Neural cell (in vitro differentiated cells): Measurements from ENCODE around the gene SMIM38. TPM values are rescaled to one million over a fixed set of nuclear protein-coding genes. Genes with fewer than 3 reads are reported as not detected.

ENCODE experiments used
- H2AFZ ChIP-seq: fragments of 200-600, 300-800 bp; sonication (generic), shearing (Covaris generic); 2 replicates; pipeline ENCODE4 v1.6.0; 2014; ENCODE audit warnings: low read depth, mild to moderate bottlenecking, antibody characterized with exemption, low read length, moderate library complexity
- H3F3A ChIP-seq: fragments of 200-600 bp; shearing (Covaris generic); 2 replicates; pipeline ENCODE4 v1.6.1; 2016; ENCODE audit warnings: mild to moderate bottlenecking, moderate library complexity, mixed read lengths, antibody characterized with exemption, low read length; ENCODE audit not compliant: insufficient read depth, poor library complexity, severe bottlenecking
- H3K27ac ChIP-seq: fragments of 200-600, 300-800 bp; sonication (generic), shearing (Covaris generic); 2 replicates; pipeline ENCODE4 v1.5.1; 2014; ENCODE audit warnings: mild to moderate bottlenecking, low read length, moderate library complexity
- H3K27me3 ChIP-seq: fragments of 300-800, 200-600 bp; sonication (generic), shearing (Covaris generic); 2 replicates; pipeline ENCODE4 v1.6.0; 2014; ENCODE audit warnings: mild to moderate bottlenecking, low read depth, low read length, moderate library complexity; ENCODE audit not compliant: insufficient read depth
- H3K36me3 ChIP-seq: fragments of 300-800, 200-600 bp; sonication (generic), shearing (Covaris generic); 2 replicates; pipeline ENCODE4 v1.5.1; 2014; ENCODE audit warnings: mild to moderate bottlenecking, antibody characterized with exemption, low read length, moderate library complexity; ENCODE audit not compliant: insufficient read depth
- H3K4me2 ChIP-seq: fragments of 300-800, 200-600 bp; sonication (generic), shearing (Covaris generic); 2 replicates; pipeline ENCODE4 v1.6.0; 2014; ENCODE audit warnings: mild to moderate bottlenecking, low read length
- H3K4me3 ChIP-seq: fragments of 300-800, 200-600 bp; sonication (generic), shearing (Covaris generic); 2 replicates; pipeline ENCODE4 v1.5.1; 2014; ENCODE audit warnings: mild to moderate bottlenecking, low read length, moderate library complexity
- H3K79me2 ChIP-seq: fragments of 200-600 bp; shearing (Covaris generic); replicated peaks from 2 replicates; pipeline ENCODE4 v1.6.0; 2014; ENCODE audit warnings: mild to moderate bottlenecking, low read length, moderate library complexity; ENCODE audit not compliant: insufficient read depth
- H3K9ac ChIP-seq: fragments of 300-800, 200-600 bp; sonication (generic), shearing (Covaris generic); 2 replicates; pipeline ENCODE4 v1.6.1; 2016; ENCODE audit warnings: mild to moderate bottlenecking, low read length, mixed read lengths
- H3K9me2 ChIP-seq: fragments of 200-600 bp; shearing (Covaris generic); 2 replicates; pipeline ENCODE4 v1.6.1; 2016; ENCODE audit warnings: mild to moderate bottlenecking, low read length, mixed read lengths; ENCODE audit not compliant: insufficient read depth
- H3K9me3 ChIP-seq: fragments of 200-600, 300-800 bp; sonication (generic), shearing (Covaris generic); 2 replicates; pipeline ENCODE4 v1.6.1; 2016; ENCODE audit warnings: mild to moderate bottlenecking, mixed run types, low read length, moderate library complexity, mixed read lengths
- H4K20me1 ChIP-seq: fragments of 200-600 bp; shearing (Covaris generic); 2 replicates; pipeline ENCODE4 v1.6.1; 2016; ENCODE audit warnings: mild to moderate bottlenecking, mixed run types; ENCODE audit not compliant: insufficient read depth
- CTCF ChIP-seq: fragments of 450-650 bp; IDR thresholded peaks from 2 replicates; pipeline ENCODE4 v1.5.1; 2014; ENCODE audit warnings: antibody characterized with exemption, mild to moderate bottlenecking, moderate library complexity; ENCODE audit not compliant: poor library complexity, severe bottlenecking
- EP300 ChIP-seq: fragments of 450-650 bp; conservative IDR thresholded peaks from 2 replicates; pipeline ENCODE4 v1.6.1; 2014; ENCODE audit warnings: antibody characterized with exemption, mild to moderate bottlenecking, moderate library complexity; ENCODE audit not compliant: poor library complexity, severe bottlenecking
- EZH2 ChIP-seq: fragments of 200-600, 300-800 bp; shearing (Covaris generic), sonication (generic); IDR thresholded peaks from 2 replicates; pipeline ENCODE4 v1.6.1; 2014; ENCODE audit warnings: antibody characterized with exemption, low read length, borderline replicate concordance, mild to moderate bottlenecking; ENCODE audit not compliant: insufficient read depth, poor library complexity, severe bottlenecking
- MXI1 ChIP-seq: fragments of 450-650 bp; conservative IDR thresholded peaks from 2 replicates; pipeline ENCODE4 v1.6.1; 2014; ENCODE audit warnings: antibody characterized with exemption, mild to moderate bottlenecking; ENCODE audit not compliant: poor library complexity, severe bottlenecking
- POLR2AphosphoS5 ChIP-seq: IDR thresholded peaks from 2 replicates; pipeline ENCODE4 v1.6.1; 2012
- RAD21 ChIP-seq: fragments of 450-650 bp; conservative IDR thresholded peaks from 2 replicates; pipeline ENCODE4 v1.6.1; 2014; ENCODE audit warnings: antibody characterized with exemption, mild to moderate bottlenecking, moderate library complexity
- REST ChIP-seq: IDR thresholded peaks from 2 replicates; pipeline ENCODE4 v1.6.1; 2012; ENCODE audit warnings: borderline replicate concordance
- SMC3 ChIP-seq: fragments of 450-650 bp; conservative IDR thresholded peaks from 2 replicates; pipeline ENCODE4 v1.6.1; 2014; ENCODE audit warnings: antibody characterized with exemption, mild to moderate bottlenecking, moderate library complexity; ENCODE audit not compliant: poor library complexity
- TAF1 ChIP-seq: IDR thresholded peaks from 2 replicates; pipeline ENCODE4 v1.6.1; 2012; ENCODE audit warnings: low read depth
- polyA plus RNA-seq: library from polyadenylated mRNA; depleted of rRNA; stranded (reverse); fragments of >200 nt; gene quantifications from 2 replicates; pipeline ENCODE4 v1.2.3, GENCODE V29; 2014

Gene SMIM38
- polyA plus RNA-seq, 1 donor from 2014 or later: 1.9 TPM

- Histone ChIP-seq H3K4me3 (no peak overlapping the region), H3K9ac (no peak overlapping the region), H4K20me1 (no peaks in the 10 kb centered on the region), H3K9me2 (no peaks in the 10 kb centered on the region), H3K9me3 (peaks cover 3% of the 10 kb centered on the region), H3K79me2 (no peaks in the 10 kb centered on the region), H3K27ac (no peak overlapping the region), H3K4me2 (no peak overlapping the region), H3K36me3 (no peaks in the 10 kb centered on the region), H2AFZ (no peak overlapping the region), H3F3A (no peaks in the 10 kb centered on the region), H3K27me3 (no peaks in the 10 kb centered on the region)
- no peak for TF ChIP-seq CTCF
- no peak for TF ChIP-seq TAF1
- no peak for TF ChIP-seq RAD21
- no peak for TF ChIP-seq MXI1
- TF ChIP-seq REST: no peak
Measured at GRCh38 chr11:69174841-69175240, 19.1 kb downstream of the SMIM38 start.

DNA sequence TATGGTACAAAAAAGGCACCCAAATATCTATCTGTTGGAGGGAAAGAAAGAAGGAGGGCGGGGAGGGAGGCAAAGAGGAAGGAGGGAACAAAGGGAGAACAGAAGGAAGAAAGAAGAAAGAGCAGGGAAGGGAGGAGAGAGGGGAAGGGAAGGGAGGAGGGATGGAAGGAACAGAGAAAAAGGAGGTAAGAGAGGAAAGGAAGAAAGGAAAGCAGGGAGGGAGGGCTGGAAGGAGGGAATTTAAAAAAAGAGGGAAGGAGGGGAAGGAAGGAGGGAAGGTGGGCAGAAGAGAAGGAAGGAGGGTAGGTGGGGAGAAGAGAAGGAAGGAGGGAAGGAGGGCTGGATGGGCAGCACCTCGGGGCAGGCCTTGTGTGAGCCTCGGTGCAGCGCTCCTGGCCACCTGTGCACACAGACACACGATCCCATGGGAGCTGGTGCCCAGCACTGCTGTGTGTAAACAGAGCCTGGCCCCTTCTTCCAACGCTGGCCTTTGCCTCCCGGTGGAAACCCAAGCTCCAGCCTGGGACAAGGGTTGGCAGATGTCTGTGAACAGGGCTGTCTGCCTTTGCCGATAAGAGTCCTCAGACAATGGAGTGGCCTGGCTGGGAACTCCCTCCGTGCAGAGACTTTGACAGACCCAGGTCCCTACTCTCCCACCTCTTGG, 23.2 kb downstream of the SMIM38 start:
- Histone ChIP-seq H3K79me2 (no peaks in the 10 kb centered on the region), H3K4me3 (no peak overlapping the region), H3K9me3 (peaks cover 3% of the 10 kb centered on the region), H2AFZ (no peak overlapping the region), H3K4me2 (no peak overlapping the region), H3K9me2 (no peaks in the 10 kb centered on the region), H3K27me3 (no peaks in the 10 kb centered on the region), H3K36me3 (no peaks in the 10 kb centered on the region), H3K9ac (no peak overlapping the region), H3K27ac (no peak overlapping the region), H4K20me1 (no peaks in the 10 kb centered on the region), H3F3A (no peaks in the 10 kb centered on the region)
- TF ChIP-seq RAD21 (no peak), MXI1 (no peak), EZH2 (no peak), EP300 (no peak), SMC3 (no peak), CTCF (no peak), POLR2AphosphoS5 (no peak), TAF1 (no peak), REST (no peak)
